Loucy (cell line): ENCODE data around the gene SOX4.
A peak's percentile ranks its signal among the peaks of the same experiment; 100 is the strongest.

Experiments
- H2AFZ ChIP-seq: fragments of 200-600 bp; sonication (generic); 2 replicates; pipeline ENCODE4 v1.6.0; 2016; ENCODE audit warnings: antibody characterized with exemption, mild to moderate bottlenecking, low read length, moderate library complexity
- H3F3A ChIP-seq: fragments of 200-600 bp; 2 replicates; pipeline ENCODE4 v1.6.0; 2016; ENCODE audit warnings: antibody characterized with exemption, low read depth, mild to moderate bottlenecking
- H3K27me3 ChIP-seq: fragments of 200-600 bp; sonication (generic); 2 replicates; pipeline ENCODE4 v1.6.1; 2014; ENCODE audit warnings: low read length, mild to moderate bottlenecking; ENCODE audit not compliant: insufficient read depth, poor library complexity, severe bottlenecking
- H3K36me3 ChIP-seq: fragments of 200-600 bp; sonication (generic); 2 replicates; pipeline ENCODE4 v1.6.1; 2016; ENCODE audit warnings: low read length; ENCODE audit not compliant: insufficient read depth
- H3K4me1 ChIP-seq: fragments of 200-600 bp; sonication (generic); 2 replicates; pipeline ENCODE4 v1.5.1; 2014; ENCODE audit warnings: low read length, mild to moderate bottlenecking; ENCODE audit not compliant: insufficient read depth, poor library complexity, severe bottlenecking
- H3K4me2 ChIP-seq: fragments of 200-600 bp; sonication (generic); 2 replicates; pipeline ENCODE4 v1.6.0; 2014; ENCODE audit warnings: antibody characterized with exemption, low read length, low read depth, mild to moderate bottlenecking; ENCODE audit not compliant: poor library complexity, severe bottlenecking
- H3K4me3 ChIP-seq: fragments of 200-600 bp; sonication (generic); 2 replicates; pipeline ENCODE4 v1.5.1; 2014; ENCODE audit warnings: low read length, mild to moderate bottlenecking, mixed read lengths; ENCODE audit not compliant: poor library complexity, severe bottlenecking
- H3K79me2 ChIP-seq: fragments of 200-600 bp; sonication (generic); 2 replicates; pipeline ENCODE4 v1.6.1; 2014; ENCODE audit warnings: low read length; ENCODE audit not compliant: insufficient read depth
- H3K9ac ChIP-seq: fragments of 200-600 bp; sonication (generic); 2 replicates; pipeline ENCODE4 v1.6.0; 2014; ENCODE audit warnings: mild to moderate bottlenecking, low read depth, low read length, moderate library complexity; ENCODE audit not compliant: poor library complexity, severe bottlenecking
- H3K9me2 ChIP-seq: fragments of 200-600 bp; sonication (generic); replicated peaks from 2 replicates; pipeline ENCODE4 v1.6.1; 2016; ENCODE audit warnings: low read depth, low read length, mixed read lengths
- H3K9me3 ChIP-seq: fragments of 200-600 bp; sonication (generic); 2 replicates; pipeline ENCODE4 v1.6.1; 2014; ENCODE audit warnings: mild to moderate bottlenecking, antibody characterized with exemption, low read length, low read depth; ENCODE audit not compliant: insufficient read depth
- H4K20me1 ChIP-seq: fragments of 200-600 bp; sonication (generic); 2 replicates; pipeline ENCODE4 v1.6.0; 2014; ENCODE audit warnings: antibody characterized with exemption, low read length, mild to moderate bottlenecking; ENCODE audit not compliant: insufficient read depth, poor library complexity, severe bottlenecking
- CTCF ChIP-seq: fragments of 200-600 bp; sonication (generic); conservative IDR thresholded peaks from 2 replicates; pipeline ENCODE4 v1.5.1; 2014; ENCODE audit warnings: mild to moderate bottlenecking, antibody characterized with exemption, low read length
- EZH2phosphoT487 ChIP-seq: fragments of 200-600 bp; IDR thresholded peaks from 2 replicates; pipeline ENCODE4 v1.6.1; 2018; ENCODE audit warnings: antibody characterized with exemption, mild to moderate bottlenecking, moderate library complexity, borderline replicate concordance

Gene SOX4

GRCh38 chr6:21615504-21615903 is 22.0 kb downstream of the SOX4 start:
- H3K79me2 ChIP-seq: no peaks in the 10 kb centered on the region
- peak overlapping the region; percentile 78; the same call in 1 of the 2 replicates for H2AFZ ChIP-seq
- H3K9me3 ChIP-seq: no peaks in the 10 kb centered on the region
- no peak for TF ChIP-seq CTCF
- TF ChIP-seq EZH2phosphoT487: no peak
- H3K27me3 ChIP-seq: no peaks in the 10 kb centered on the region
- H3K9me2 ChIP-seq: no peaks in the 10 kb centered on the region
- H4K20me1 ChIP-seq: no peaks in the 10 kb centered on the region
- H3K36me3 ChIP-seq: no peaks in the 10 kb centered on the region
- no peak overlapping the region for H3K4me2 ChIP-seq
- peaks cover 37% of the 10 kb centered on the region for H3K4me1 ChIP-seq
- no peak overlapping the region for H3K4me3 ChIP-seq
- no peaks in the 10 kb centered on the region for H3F3A ChIP-seq
- H3K9ac ChIP-seq: peak overlapping the region; percentile 40

GRCh38 chr6:21616005-21616404 is 22.5 kb downstream of the SOX4 start:
- H3K9me3 ChIP-seq: no peaks in the 10 kb centered on the region
- H3K4me1 ChIP-seq: peaks cover 37% of the 10 kb centered on the region
- no peaks in the 10 kb centered on the region for H3K79me2 ChIP-seq
- H3K9ac ChIP-seq: no peak overlapping the region
- H3F3A ChIP-seq: no peaks in the 10 kb centered on the region
- H3K27me3 ChIP-seq: no peaks in the 10 kb centered on the region
- TF ChIP-seq CTCF: no peak
- TF ChIP-seq EZH2phosphoT487: no peak
- no peaks in the 10 kb centered on the region for H3K9me2 ChIP-seq
- H3K4me2 ChIP-seq: no peak overlapping the region
- H4K20me1 ChIP-seq: no peaks in the 10 kb centered on the region
- H2AFZ ChIP-seq: peak overlapping the region; percentile 78; the same call in 1 of the 2 replicates
- no peak overlapping the region for H3K4me3 ChIP-seq
- H3K36me3 ChIP-seq: no peaks in the 10 kb centered on the region

GRCh38 chr6:21625642-21626041 is 32.1 kb downstream of the SOX4 start:
- TF ChIP-seq EZH2phosphoT487 (no peak), CTCF (no peak)
- Histone ChIP-seq H4K20me1 (no peaks in the 10 kb centered on the region), H3K27me3 (no peaks in the 10 kb centered on the region), H3K9me2 (no peaks in the 10 kb centered on the region), H3K4me3 (no peak overlapping the region), H3F3A (no peaks in the 10 kb centered on the region), H3K4me2 (no peak overlapping the region), H2AFZ (no peak overlapping the region), H3K79me2 (no peaks in the 10 kb centered on the region), H3K9ac (no peak overlapping the region), H3K36me3 (no peaks in the 10 kb centered on the region), H3K9me3 (no peaks in the 10 kb centered on the region), H3K4me1 (peaks cover 5% of the 10 kb centered on the region)
